GM10266 (cell line): Measurements from ENCODE around the gene DNAH1.

Source experiments
- DNase-seq: peaks from one replicate; pipeline ENCODE4 v3.0.0; 2012; ENCODE audit errors: extremely low spot score
- TF ChIP-seq, protein P1 (sequence below): IDR thresholded peaks from 2 replicates; pipeline ENCODE4 v1.5.1; 2012; ENCODE audit warnings: mild to moderate bottlenecking, low read depth; ENCODE audit not compliant: control insufficient read depth, insufficient read depth; ENCODE audit errors: missing control alignments

DNAH1 gene

DNA sequence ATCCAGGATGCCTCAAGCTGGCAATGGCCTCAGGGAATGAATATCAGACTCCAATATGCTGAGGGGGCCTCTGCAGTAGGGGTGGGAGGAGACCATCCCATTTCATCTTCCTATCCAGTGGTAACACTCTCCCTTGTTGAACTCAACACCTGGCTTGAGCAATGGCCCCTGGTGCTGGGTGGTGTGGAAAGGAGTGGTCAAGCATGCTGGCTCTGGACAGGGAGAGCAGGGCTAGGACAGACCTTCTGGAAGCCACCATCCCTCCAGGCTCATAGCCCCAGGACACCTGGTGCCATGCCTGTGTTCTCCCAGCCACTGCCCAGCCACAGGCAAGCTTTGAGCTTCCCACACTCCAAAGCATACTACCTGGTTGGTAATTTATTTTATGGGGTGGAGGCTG, 9.6 kb downstream of the DNAH1 start:
- TF ChIP-seq, protein P1, sequence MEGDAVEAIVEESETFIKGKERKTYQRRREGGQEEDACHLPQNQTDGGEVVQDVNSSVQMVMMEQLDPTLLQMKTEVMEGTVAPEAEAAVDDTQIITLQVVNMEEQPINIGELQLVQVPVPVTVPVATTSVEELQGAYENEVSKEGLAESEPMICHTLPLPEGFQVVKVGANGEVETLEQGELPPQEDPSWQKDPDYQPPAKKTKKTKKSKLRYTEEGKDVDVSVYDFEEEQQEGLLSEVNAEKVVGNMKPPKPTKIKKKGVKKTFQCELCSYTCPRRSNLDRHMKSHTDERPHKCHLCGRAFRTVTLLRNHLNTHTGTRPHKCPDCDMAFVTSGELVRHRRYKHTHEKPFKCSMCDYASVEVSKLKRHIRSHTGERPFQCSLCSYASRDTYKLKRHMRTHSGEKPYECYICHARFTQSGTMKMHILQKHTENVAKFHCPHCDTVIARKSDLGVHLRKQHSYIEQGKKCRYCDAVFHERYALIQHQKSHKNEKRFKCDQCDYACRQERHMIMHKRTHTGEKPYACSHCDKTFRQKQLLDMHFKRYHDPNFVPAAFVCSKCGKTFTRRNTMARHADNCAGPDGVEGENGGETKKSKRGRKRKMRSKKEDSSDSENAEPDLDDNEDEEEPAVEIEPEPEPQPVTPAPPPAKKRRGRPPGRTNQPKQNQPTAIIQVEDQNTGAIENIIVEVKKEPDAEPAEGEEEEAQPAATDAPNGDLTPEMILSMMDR: no peak
- DNase-seq: no peak

GRCh38 chr3:52326976-52327375, 10.9 kb downstream of the DNAH1 start:
- no peak for DNase-seq
- TF ChIP-seq, protein P1: no peak

GRCh38 chr3:52327486-52328290, 11.6 kb downstream of the DNAH1 start:
- TF ChIP-seq, protein P1: no peak
- DNase-seq: no peak

GRCh38 chr3:52328536-52329080, 12.5 kb downstream of the DNAH1 start:
- TF ChIP-seq, protein P1: no peak
- no peak for DNase-seq

DNA sequence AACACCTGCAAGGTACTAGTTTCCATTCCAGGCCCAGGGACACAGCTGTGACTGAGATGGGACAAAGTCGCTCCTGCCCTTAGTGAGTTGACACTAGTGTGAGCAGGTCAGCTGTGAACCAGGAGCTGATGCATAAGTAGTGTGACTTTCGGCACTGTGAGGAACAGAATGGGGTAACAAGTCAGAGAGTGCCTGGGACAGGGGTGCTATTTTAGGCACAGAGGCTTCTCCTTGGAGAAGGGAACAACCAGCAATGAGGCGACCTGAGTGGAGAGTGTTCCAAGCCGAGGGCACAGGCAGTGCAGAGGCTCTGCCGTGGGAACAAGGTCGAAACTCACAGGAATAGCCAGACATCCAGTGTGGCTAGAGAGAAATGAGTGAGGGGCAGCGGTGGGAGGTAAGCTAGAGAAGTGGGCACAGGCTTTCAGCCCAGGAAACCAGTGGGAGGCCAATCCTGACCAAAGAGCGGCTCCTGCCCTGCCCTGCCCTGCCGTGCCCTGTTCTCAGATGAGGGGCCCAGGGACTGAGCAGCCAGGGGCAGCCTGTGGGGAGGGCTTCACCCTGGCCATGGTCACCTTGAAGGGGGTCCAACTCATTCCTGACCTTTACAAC, 14.2 kb downstream of the DNAH1 start:
- DNase-seq: no peak
- TF ChIP-seq, protein P1: no peak

GRCh38 chr3:52331091-52331490, 15.0 kb downstream of the DNAH1 start:
- TF ChIP-seq, protein P1: no peak
- no peak for DNase-seq

DNA sequence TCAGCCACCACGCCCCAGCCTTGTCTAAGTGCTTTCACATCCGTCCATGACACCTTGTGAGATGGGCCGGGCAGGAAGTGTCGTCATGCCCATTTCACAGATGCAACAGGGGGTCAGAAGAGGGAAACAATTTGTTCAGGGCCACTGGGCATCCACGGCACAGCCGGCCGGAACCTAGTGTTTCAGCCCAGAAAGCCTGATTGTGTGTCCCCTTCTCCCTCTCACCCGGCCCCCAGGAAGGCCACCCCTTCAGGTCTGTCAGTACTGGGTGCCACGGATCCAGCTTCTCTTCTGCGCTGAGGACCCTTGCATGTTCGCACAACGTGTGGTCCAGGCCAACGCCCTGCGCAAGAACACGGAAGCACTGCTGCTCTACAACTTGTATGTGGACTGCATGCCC, 15.8 kb downstream of the DNAH1 start:
- TF ChIP-seq, protein P1: no peak

More for the DNA sequence above, 15.8 kb downstream of the DNAH1 start:
- no peak for DNase-seq
